ENCODE measurements around the gene ABHD4. TPM values are rescaled to one million over a fixed set of nuclear protein-coding genes. Genes with fewer than 3 reads are reported as not detected.

Gene ABHD4
- total RNA-seq, 3 donors from 2014 or later = 1.9 to 3.9 (median 2.1) TPM

DNA sequence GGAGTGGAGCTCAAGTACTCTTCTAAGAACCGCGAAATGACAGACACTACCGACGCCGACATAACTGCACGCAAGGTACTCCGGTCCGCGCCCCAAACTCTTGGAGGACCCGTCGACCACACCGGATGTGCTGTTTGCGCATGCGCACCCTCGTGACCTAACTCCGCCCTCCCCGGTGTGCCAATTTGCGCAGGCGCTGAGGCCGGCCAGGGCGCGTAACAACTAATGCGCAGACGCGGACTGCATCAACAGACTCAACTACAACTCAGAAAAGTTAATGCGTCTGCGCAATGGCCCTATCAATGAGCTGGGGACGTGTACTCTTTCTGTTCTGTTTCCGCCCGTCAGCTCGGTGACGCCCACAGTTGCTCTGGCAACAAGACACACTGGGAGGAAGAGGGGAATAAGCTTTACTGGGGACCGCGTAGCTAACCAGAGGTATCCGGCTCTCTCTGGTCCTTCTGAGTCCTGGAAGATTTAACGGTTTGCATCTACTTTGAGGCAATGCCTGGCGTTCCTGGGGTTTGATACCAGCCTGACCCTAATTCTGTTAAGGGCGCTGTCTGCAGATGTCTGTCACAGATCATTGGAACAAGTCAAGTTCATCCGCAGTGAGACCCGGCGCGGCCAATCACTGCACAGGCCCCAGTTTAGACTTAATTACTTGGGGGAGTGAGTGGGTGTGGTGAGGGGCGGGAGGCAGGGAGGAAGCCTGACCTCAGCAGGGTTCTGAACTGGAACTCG lies 8.8 kb upstream of the ABHD4 start, which contains the start of gene DAD1:
DAD1 (minus strand) TSS at position 129 of the 744 bp plus-strand sequence; CDS start at position 62, 67 bp downstream.
- ATAC-seq = peak; percentile 83 to 85
- DNase-seq = peak; percentile 99
- Mint-ChIP-seq H3K27me3 (ENCODE audit: low read depth) (no peaks in the 10 kb centered on the region), H3K4me1 (ENCODE audit: low read depth) (peaks cover 56% of the 10 kb centered on the region), H3K9me3 (no peaks in the 10 kb centered on the region), H3K36me3 (ENCODE audit: insufficient read depth) (peaks cover 23% of the 10 kb centered on the region), H3K4me3 (peak within 1 kb of the TSS; percentile 91)

DNA sequence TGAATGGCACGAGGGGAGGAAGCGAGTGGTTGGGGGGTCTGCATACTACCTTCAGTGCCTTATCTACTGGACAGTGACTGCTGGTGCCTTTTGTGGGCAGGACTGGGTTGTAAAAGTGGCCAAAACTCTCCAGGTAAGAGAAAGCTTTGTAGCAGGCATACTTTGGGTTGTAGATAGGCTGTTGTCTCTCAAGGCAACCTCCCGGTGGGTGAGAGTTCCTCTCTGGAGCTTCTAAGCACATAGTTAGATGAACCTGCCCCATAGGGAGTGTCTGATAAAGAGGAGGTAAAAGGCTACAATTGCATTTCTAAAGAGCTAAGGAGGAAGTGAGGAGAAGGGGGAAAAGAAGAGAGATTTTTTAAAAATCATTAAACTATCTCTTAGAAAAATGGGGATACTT lies 4.9 kb upstream of the ABHD4 start:
- Mint-ChIP-seq H3K4me3 (no peak overlapping the region), H3K9me3 (no peaks in the 10 kb centered on the region), H3K36me3 (ENCODE audit: insufficient read depth) (no peaks in the 10 kb centered on the region), H3K27me3 (ENCODE audit: low read depth) (no peaks in the 10 kb centered on the region), H3K4me1 (ENCODE audit: low read depth) (peaks cover 22% of the 10 kb centered on the region)
- ATAC-seq (no peak), DNase-seq (no peak)

DNA sequence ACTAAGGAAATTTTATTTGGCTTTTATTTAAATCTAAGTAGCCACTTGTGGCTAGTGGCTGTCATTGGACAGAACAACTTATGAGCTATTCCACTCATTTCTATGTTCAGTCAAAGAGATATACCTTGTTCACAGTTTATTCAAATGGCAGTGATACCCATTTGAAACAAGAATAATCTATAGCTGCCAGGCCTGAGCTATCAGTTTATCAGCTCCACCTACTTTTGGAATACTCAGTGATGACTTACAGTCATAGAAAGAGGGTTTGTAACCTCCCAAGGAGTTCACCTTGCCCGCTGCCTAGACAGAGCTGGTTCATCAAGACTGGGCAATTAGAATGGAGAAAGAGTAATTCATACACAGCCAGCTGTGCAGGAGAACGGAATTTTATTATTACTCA lies 4.5 kb upstream of the ABHD4 start:
- DNase-seq = no peak
- no peaks in the 10 kb centered on the region for H3K27me3 Mint-ChIP-seq (ENCODE audit: low read depth)
- no peak overlapping the region for H3K4me3 Mint-ChIP-seq
- H3K9me3 Mint-ChIP-seq = no peaks in the 10 kb centered on the region
- peaks cover 23% of the 10 kb centered on the region for H3K4me1 Mint-ChIP-seq (ENCODE audit: low read depth)
- ATAC-seq = no peak
- H3K36me3 Mint-ChIP-seq (ENCODE audit: insufficient read depth) = no peaks in the 10 kb centered on the region

DNA sequence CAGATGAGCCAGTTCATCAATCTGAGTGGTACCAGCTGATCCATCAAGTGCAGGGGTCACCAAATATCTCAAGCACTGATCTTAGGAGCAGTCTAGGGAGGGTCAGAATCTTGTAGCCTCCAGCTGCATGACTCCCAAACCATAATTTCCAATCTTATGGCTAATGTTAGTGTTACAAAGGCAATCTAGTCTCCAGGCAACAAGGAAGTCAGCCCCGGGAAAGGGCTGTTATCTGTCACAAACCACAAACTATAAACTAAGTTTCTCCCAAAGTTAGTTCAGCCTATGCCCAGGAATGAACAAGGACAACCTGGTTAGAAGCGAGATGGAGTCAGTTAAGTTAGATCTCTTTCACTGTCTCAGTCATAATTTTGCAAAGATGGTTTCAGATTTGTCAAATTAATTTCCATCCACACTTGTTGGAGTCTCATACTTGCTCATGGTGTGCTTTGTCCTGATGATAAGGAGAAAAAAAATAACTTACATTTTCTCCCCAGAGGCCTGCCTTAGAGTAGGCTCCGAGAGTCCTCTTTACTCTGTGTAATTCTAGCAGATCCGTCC lies 3.9 kb upstream of the ABHD4 start:
- no peak overlapping the region for H3K4me3 Mint-ChIP-seq
- H3K27me3 Mint-ChIP-seq (ENCODE audit: low read depth) = no peaks in the 10 kb centered on the region
- no peaks in the 10 kb centered on the region for H3K36me3 Mint-ChIP-seq (ENCODE audit: insufficient read depth)
- no peaks in the 10 kb centered on the region for H3K9me3 Mint-ChIP-seq
- ATAC-seq (no peak), DNase-seq (no peak)
- H3K4me1 Mint-ChIP-seq (ENCODE audit: low read depth) = peaks cover 29% of the 10 kb centered on the region

DNA sequence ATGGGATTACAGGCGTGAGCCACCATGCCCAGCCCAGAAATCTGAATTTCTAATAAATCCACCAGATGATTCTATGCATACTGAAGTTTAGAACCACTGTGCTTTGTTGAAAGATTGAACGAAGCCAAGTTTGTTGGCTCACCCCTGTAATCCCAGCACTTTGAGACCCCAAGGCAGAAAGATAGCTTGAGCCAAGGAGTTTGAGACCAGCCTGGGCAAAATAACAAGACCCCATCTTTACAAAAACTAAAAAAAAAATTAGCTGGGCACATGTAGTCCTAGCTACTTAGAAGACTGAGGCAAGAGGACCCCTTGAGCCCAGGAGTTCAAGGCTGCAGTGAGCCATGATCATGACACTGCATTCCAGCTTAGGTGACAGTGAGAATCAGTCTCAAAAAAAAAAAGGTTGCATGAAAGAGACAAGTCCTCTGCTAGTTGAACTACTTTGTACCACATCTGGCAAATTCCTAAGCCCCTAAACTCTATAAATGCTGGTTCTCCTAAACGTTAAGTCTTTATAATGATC lies 1.7 kb upstream of the ABHD4 start:
- H3K9me3 Mint-ChIP-seq = no peaks in the 10 kb centered on the region
- H3K4me3 Mint-ChIP-seq = peak overlapping the region; percentile 93
- ATAC-seq (no peak), DNase-seq (no peak)
- no peaks in the 10 kb centered on the region for H3K36me3 Mint-ChIP-seq (ENCODE audit: insufficient read depth)
- H3K27me3 Mint-ChIP-seq (ENCODE audit: low read depth) = no peaks in the 10 kb centered on the region
- peaks cover 28% of the 10 kb centered on the region for H3K4me1 Mint-ChIP-seq (ENCODE audit: low read depth)

DNA sequence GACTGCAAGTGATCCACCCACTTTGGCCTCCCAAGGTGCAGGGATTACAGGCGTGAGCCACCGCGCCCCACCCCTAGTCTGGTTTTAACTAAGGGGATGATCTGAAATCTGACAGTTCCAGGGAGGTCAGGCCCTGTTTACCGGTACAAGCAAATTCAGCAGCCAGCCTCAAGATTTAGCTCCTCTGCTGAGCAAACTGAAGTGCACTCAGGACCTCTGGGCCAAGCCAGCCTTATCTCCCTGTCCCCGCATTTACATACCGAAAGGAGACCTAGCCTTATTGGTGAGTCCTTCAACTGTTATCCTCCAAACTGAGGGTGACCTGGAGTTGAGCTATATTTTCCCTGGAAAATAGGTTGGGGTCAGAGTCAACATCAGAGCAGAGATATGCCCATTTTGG lies 835 bp upstream of the ABHD4 start:
- peaks cover 7% of the 10 kb centered on the region for H3K36me3 Mint-ChIP-seq (ENCODE audit: insufficient read depth)
- peak overlapping the region; percentile 93 for H3K4me3 Mint-ChIP-seq
- H3K9me3 Mint-ChIP-seq = no peaks in the 10 kb centered on the region
- DNase-seq = no peak
- peaks cover 26% of the 10 kb centered on the region for H3K4me1 Mint-ChIP-seq (ENCODE audit: low read depth)
- ATAC-seq = no peak
- H3K27me3 Mint-ChIP-seq (ENCODE audit: low read depth) = no peaks in the 10 kb centered on the region

DNA sequence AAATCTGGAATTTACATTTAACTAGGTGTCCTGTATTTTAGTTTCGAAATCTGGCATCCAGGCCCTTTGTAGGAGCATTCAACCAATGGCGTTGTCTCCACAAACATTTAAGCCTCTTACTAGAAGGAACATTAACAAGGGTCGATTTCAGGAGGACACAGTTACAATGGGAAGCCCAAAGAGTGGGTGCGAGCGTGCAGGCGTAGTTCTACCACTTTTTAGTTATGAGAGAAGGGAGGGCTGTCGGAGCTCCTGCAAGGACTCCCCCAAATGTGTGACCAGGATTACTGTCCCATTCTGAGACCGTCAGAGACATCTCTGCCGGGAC lies 365 bp upstream of the ABHD4 start:
- Mint-ChIP-seq H3K36me3 (ENCODE audit: insufficient read depth) (peaks cover 11% of the 10 kb centered on the region), H3K4me1 (ENCODE audit: low read depth) (peaks cover 25% of the 10 kb centered on the region), H3K27me3 (ENCODE audit: low read depth) (no peaks in the 10 kb centered on the region), H3K9me3 (no peaks in the 10 kb centered on the region), H3K4me3 (peak overlapping the region; percentile 93)
- DNase-seq (no peak), ATAC-seq (peak; percentile 20 to 21)

DNA sequence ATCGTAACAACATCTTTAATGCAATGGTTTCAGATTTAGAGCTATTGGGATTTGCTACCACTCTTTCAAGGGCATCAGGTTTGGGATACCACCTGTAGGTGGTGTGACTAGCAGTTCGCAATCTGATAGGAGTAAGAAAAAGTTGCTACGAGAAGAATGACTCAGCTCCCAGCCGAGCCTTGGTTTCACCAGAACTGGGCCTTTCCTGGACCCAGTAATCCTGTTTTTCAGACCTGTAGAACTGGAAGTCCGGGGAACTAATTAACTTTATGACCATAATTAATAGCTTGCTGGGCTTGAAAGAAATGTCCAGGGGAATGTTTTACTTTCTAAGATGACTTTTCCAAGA lies 770 bp downstream of the ABHD4 start:
- DNase-seq (peak; percentile 33), ATAC-seq (peak; percentile 79 to 85)
- Mint-ChIP-seq H3K36me3 (ENCODE audit: insufficient read depth) (peaks cover 21% of the 10 kb centered on the region), H3K4me3 (peak overlapping the region; percentile 93), H3K9me3 (no peaks in the 10 kb centered on the region), H3K27me3 (ENCODE audit: low read depth) (no peaks in the 10 kb centered on the region), H3K4me1 (ENCODE audit: low read depth) (peaks cover 25% of the 10 kb centered on the region)

DNA sequence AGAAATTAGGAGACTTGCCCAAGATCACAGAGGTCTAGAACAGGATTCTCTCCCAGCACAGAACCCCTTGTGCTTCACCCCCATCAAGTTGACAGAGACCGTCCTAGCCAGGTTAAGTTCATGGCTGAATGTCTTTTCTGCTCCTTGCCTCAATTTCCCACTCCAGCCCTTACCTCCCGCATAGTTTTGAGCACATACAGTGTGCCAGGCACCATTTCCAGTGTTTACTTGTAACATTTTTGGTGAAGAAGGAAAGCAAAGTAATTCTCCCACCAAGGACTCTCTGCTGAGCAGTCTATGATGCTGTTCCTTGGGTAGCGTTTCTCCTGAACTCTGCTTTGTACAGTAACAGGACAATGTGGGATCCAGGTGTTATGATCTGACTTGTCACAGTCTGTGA lies 1.2 kb downstream of the ABHD4 start:
- Mint-ChIP-seq H3K27me3 (ENCODE audit: low read depth) (no peaks in the 10 kb centered on the region), H3K36me3 (ENCODE audit: insufficient read depth) (peaks cover 22% of the 10 kb centered on the region), H3K4me3 (peak overlapping the region; percentile 93), H3K4me1 (ENCODE audit: low read depth) (peaks cover 25% of the 10 kb centered on the region), H3K9me3 (no peaks in the 10 kb centered on the region)
- DNase-seq = no peak
- no peak for ATAC-seq

DNA sequence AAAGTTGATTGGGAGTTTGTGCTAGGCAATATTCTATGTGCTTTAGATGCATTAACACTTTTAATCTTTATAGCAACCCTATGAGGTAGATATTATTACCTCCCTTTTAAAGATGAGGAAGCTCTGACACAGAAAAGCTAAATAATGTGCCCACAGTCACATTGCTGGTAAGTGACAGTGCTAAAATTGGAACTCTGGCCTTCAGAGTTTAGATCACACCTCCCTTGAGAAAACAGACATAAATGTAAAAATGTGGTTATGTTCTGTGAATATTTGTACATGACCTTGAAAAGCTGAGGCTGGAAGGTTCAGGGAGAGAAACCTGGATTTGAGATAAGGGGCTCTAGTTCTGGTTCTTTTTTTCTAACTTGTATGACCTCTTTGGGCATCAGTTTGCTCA lies 1.9 kb downstream of the ABHD4 start:
- no peak for DNase-seq
- H3K4me1 Mint-ChIP-seq (ENCODE audit: low read depth) = peaks cover 25% of the 10 kb centered on the region
- no peak overlapping the region for H3K4me3 Mint-ChIP-seq
- peaks cover 26% of the 10 kb centered on the region for H3K36me3 Mint-ChIP-seq (ENCODE audit: insufficient read depth)
- no peaks in the 10 kb centered on the region for H3K27me3 Mint-ChIP-seq (ENCODE audit: low read depth)
- H3K9me3 Mint-ChIP-seq = no peaks in the 10 kb centered on the region
- ATAC-seq = no peak

DNA sequence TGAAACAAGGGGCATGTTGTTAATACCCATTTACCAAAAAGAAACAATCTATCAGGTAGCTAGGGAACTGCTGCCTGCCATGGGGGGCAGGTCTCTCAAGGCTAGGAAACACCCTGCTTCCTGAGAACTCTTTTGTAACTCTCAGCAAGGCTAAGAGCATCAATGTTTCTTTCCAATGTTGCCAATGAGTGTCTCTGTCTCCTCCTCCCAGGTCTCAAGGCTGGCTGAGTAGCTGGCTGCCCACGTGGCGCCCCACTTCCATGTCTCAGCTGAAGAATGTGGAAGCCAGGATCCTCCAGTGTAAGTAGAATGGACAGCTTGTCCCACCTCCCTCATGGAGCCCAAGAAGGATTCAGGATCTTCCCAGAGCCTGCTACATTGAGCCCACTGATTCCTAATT lies 3.4 kb downstream of the ABHD4 start:
- Mint-ChIP-seq H3K27me3 (ENCODE audit: low read depth) (no peaks in the 10 kb centered on the region), H3K9me3 (no peaks in the 10 kb centered on the region), H3K4me3 (no peak overlapping the region), H3K4me1 (ENCODE audit: low read depth) (peaks cover 25% of the 10 kb centered on the region), H3K36me3 (ENCODE audit: insufficient read depth) (peaks cover 32% of the 10 kb centered on the region)
- DNase-seq = no peak
- no peak for ATAC-seq

DNA sequence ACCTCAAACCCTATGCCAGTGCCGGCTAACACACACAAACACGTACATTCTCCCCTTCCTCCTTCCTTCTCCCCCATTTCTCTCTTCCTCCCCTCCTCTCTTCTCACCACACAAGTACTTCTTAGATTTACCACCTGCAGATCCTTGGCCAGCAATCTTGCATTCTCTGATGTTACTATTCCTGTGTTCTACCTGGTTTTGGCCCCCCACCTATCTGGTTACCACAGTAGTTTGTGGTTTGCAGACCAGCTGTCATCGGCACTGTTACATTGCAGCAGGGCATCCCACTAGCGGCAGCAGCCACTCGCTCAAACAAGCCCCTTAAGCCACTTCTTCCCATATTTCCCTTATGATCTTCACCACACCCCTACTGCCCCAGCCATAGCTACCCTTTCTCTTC lies 3.9 kb downstream of the ABHD4 start:
- peaks cover 25% of the 10 kb centered on the region for H3K4me1 Mint-ChIP-seq (ENCODE audit: low read depth)
- peaks cover 32% of the 10 kb centered on the region for H3K36me3 Mint-ChIP-seq (ENCODE audit: insufficient read depth)

DNA sequence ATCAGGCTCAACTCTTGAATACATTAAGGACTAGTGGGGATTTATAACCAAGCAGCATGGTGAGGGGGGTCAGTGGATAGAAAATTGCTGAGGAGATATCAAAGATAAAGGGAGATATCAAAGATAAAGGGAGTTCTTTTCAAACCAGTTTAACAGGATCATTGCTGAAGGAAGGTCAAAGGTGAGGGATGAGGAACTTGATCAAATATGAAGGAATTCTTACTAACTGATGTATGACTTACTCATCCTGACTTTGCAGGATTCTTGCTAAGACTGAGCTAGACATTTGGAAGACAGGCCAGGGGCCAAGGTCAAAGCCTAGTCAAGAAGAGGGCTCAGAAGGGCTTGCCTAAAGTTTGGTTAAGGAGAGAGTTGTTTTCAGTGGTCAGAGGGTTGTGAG lies 4.8 kb downstream of the ABHD4 start:
- H3K4me1 Mint-ChIP-seq (ENCODE audit: low read depth) = peaks cover 23% of the 10 kb centered on the region
- ATAC-seq (no peak), DNase-seq (no peak)
- no peaks in the 10 kb centered on the region for H3K9me3 Mint-ChIP-seq
- no peaks in the 10 kb centered on the region for H3K27me3 Mint-ChIP-seq (ENCODE audit: low read depth)
- peaks cover 34% of the 10 kb centered on the region for H3K36me3 Mint-ChIP-seq (ENCODE audit: insufficient read depth)
- H3K4me3 Mint-ChIP-seq = no peak overlapping the region

More for the DNA sequence above, 3.9 kb downstream of the ABHD4 start:
- no peaks in the 10 kb centered on the region for H3K27me3 Mint-ChIP-seq (ENCODE audit: low read depth)
- H3K9me3 Mint-ChIP-seq = no peaks in the 10 kb centered on the region
- no peak overlapping the region for H3K4me3 Mint-ChIP-seq
- DNase-seq (no peak), ATAC-seq (no peak)

DNA sequence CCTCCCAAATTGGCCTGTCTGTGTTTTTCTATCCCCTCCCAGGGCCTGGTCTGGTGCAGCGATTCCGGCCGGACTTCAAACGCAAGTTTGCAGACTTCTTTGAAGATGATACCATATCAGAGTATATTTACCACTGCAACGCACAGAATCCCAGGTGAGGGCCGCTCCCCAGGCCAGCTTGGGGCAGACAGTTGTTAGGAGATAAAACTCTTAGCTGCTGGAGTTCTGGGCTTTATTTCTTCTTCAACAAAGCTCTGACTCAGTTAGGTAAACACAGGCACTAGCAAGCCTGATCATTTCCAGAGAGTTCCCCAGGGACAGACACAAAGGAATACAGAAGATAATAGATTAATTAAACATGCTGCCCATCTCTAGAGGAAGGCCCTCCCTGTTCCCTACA lies 8.3 kb downstream of the ABHD4 start:
- no peaks in the 10 kb centered on the region for H3K9me3 Mint-ChIP-seq
- H3K4me1 Mint-ChIP-seq (ENCODE audit: low read depth) = peaks cover 3% of the 10 kb centered on the region
- H3K36me3 Mint-ChIP-seq (ENCODE audit: insufficient read depth) = peaks cover 46% of the 10 kb centered on the region
- ATAC-seq = no peak
- H3K4me3 Mint-ChIP-seq = no peak overlapping the region
- DNase-seq = no peak
- no peaks in the 10 kb centered on the region for H3K27me3 Mint-ChIP-seq (ENCODE audit: low read depth)

DNA sequence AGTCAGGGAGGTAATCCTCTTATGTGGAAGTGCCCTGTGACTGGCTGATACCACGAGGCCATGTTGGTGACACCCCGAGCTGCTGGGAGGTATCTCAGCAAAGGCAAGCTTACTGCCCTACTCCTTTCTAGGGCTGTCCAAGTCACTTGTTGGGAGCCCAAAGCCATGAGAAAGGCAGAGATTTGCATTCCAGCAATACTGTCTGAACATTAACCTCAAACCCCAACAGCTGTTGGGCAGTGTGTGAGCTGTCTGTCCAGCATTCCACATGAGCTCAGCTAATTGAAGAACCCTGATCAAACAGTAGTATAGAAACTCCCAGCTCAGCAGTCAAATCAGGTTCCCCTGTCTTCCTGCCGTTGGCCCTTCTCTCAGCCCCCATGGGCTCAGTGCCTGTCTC lies 9.2 kb downstream of the ABHD4 start:
- DNase-seq (no peak), ATAC-seq (no peak)
- H3K4me1 Mint-ChIP-seq (ENCODE audit: low read depth) = no peaks in the 10 kb centered on the region
- no peak overlapping the region for H3K4me3 Mint-ChIP-seq
- no peaks in the 10 kb centered on the region for H3K27me3 Mint-ChIP-seq (ENCODE audit: low read depth)
- H3K36me3 Mint-ChIP-seq (ENCODE audit: insufficient read depth) = peaks cover 39% of the 10 kb centered on the region
- H3K9me3 Mint-ChIP-seq = no peaks in the 10 kb centered on the region

Measured in activated T-cell treated with anti-CD3 and anti-CD28 coated beads, Interleukin-2, amount 50 U/mL, for 4 hours (primary cell).